ENCODE results near the gene ZMIZ1. TPM values are rescaled to one million over a fixed set of nuclear protein-coding genes. Genes with fewer than 3 reads are reported as not detected.

Gene ZMIZ1
- polyA plus RNA-seq, 1 experiment = 13.0 TPM

GRCh38 chr10:79124066-79124465 lies 55.3 kb downstream of the ZMIZ1 start:
- H3K27me3 ChIP-seq (ENCODE audit: control insufficient read depth, insufficient read depth, low read length) = no peaks in the 10 kb centered on the region
- ChIA-PET CTCF (interaction anchor here (0.8 to 5.2 kb wide), 3 partner anchors 9 to 72 kb away, joined by 3 to 29 read pairs (median 5); no protein-coding TSS in a partner anchor), POLR2A (no interaction called here)
- TF ChIP-seq CTCF (IDR thresholded peaks at IDR 0.05; ENCODE audit: insufficient read depth, low read depth, low read length) = no peak
- DNase-seq (ENCODE audit: low read depth) = no peak
- H3K36me3 ChIP-seq (ENCODE audit: control insufficient read depth, insufficient read depth, low read length) = peaks cover 39% of the 10 kb centered on the region
- H3K4me3 ChIP-seq (ENCODE audit: low read depth, low read length) = no peak overlapping the region

GRCh38 chr10:79125092-79125491 lies 56.3 kb downstream of the ZMIZ1 start:
- Histone ChIP-seq H3K27me3 (ENCODE audit: control insufficient read depth, insufficient read depth, low read length) (no peaks in the 10 kb centered on the region), H3K4me3 (ENCODE audit: low read depth, low read length) (no peak overlapping the region), H3K36me3 (ENCODE audit: control insufficient read depth, insufficient read depth, low read length) (peaks cover 34% of the 10 kb centered on the region)
- TF ChIP-seq CTCF (IDR thresholded peaks at IDR 0.05; ENCODE audit: insufficient read depth, low read depth, low read length) = no peak
- ChIA-PET POLR2A (no interaction called here), CTCF (interaction anchor here (5.2 kb wide), 1 partner anchor 71 kb away, joined by 29 read pairs; no protein-coding TSS in a partner anchor)
- no peak for DNase-seq (ENCODE audit: low read depth)

- H3K36me3 ChIP-seq (ENCODE audit: control insufficient read depth, insufficient read depth, low read length) = peaks cover 25% of the 10 kb centered on the region
- no peak for DNase-seq (ENCODE audit: low read depth)
- H3K4me3 ChIP-seq (ENCODE audit: low read depth, low read length) = no peak overlapping the region
- POLR2A ChIA-PET = no interaction called here
- no peaks in the 10 kb centered on the region for H3K27me3 ChIP-seq (ENCODE audit: control insufficient read depth, insufficient read depth, low read length)
- CTCF ChIA-PET = interaction anchor here (1.9 to 5.2 kb wide), 2 partner anchors 11 to 69 kb away, joined by 7 to 29 read pairs; no protein-coding TSS in a partner anchor
- no peak for TF ChIP-seq CTCF (IDR thresholded peaks at IDR 0.05; ENCODE audit: insufficient read depth, low read depth, low read length)
These were observed 57.8 kb downstream of the ZMIZ1 start for GRCh38 chr10:79126351-79127080.

DNA sequence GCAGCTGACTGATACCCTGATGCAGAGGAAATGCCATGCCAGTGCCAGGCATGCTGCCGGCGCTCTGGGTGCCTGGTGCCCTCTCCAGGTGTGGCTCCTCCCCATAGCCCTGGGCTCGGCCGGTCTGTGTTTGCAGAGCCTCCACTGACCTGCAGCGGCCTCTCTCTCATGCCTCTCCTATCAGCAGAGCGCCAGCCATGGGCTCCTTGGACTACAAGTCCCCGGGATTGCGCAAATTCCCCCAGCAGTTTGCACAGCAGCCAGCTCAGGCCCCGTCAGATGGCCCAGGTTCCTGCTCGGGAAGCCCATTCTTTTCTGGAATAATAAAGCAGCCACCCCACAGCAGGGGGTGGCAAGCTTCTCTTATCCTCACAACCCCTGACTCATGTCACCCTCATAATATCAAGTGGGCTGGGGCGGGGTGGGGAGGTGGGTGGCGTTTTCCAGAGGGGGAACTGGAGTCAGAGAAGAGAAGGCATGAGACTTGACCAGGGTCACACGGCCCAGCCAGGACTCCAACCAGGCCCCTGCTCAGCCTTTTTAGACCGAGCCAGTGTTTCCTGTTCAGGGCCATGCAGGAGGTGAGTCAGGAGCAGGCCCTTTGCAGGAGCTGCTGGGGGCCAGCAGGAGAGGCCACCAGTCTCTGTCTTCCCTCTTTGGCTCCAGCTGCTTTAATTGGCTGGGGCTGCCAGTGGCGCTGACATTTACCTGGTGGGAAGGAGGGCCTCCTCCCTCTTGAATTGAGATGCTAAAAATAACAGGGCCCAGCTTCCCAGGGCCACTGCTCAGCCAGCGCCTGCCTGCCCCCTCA lies 58.6 kb downstream of the ZMIZ1 start:
- ChIA-PET CTCF (interaction anchor here (1.9 to 5.2 kb wide), 2 partner anchors 10 to 69 kb away, joined by 7 to 29 read pairs; no protein-coding TSS in a partner anchor), POLR2A (no interaction called here)
- H3K4me3 ChIP-seq (ENCODE audit: low read depth, low read length) = no peak overlapping the region
- H3K36me3 ChIP-seq (ENCODE audit: control insufficient read depth, insufficient read depth, low read length) = peaks cover 25% of the 10 kb centered on the region
- TF ChIP-seq CTCF (IDR thresholded peaks at IDR 0.05; ENCODE audit: insufficient read depth, low read depth, low read length) = 0 out of 2 replicates have a peak, but pooled peaks have one; percentile 4
- DNase-seq (ENCODE audit: low read depth) = no peak
- H3K27me3 ChIP-seq (ENCODE audit: control insufficient read depth, insufficient read depth, low read length) = no peaks in the 10 kb centered on the region
